Endodermal cell (in vitro differentiated cells): ENCODE data around the gene ARMC2. TPM values are rescaled to one million over a fixed set of nuclear protein-coding genes. Genes with fewer than 3 reads are reported as not detected.

Experiments used
- DNase-seq: peaks from one replicate; pipeline ENCODE4 v3.0.0-alpha.2; 2017
- H3K27ac ChIP-seq: 2 replicates; pipeline ENCODE4 v1.5.1; 2013; ENCODE audit warnings: mild to moderate bottlenecking, low read depth, low read length, moderate library complexity
- H3K27me3 ChIP-seq: 2 replicates; pipeline ENCODE4 v1.6.1; 2013; ENCODE audit warnings: mild to moderate bottlenecking, low read length, moderate library complexity; ENCODE audit not compliant: insufficient read depth, control insufficient read depth, poor library complexity, severe bottlenecking
- H3K36me3 ChIP-seq: 2 replicates; pipeline ENCODE4 v1.7.0; 2013; ENCODE audit warnings: mild to moderate bottlenecking, low read length, moderate library complexity; ENCODE audit not compliant: control insufficient read depth, insufficient read depth
- H3K4me1 ChIP-seq: one replicate; pipeline ENCODE4 v1.7.0; 2013; ENCODE audit warnings: low read length; ENCODE audit not compliant: control insufficient read depth, insufficient read depth
- H3K4me3 ChIP-seq: 2 replicates; pipeline ENCODE4 v1.5.1; 2013; ENCODE audit warnings: mild to moderate bottlenecking, low read length, moderate library complexity
- H3K9ac ChIP-seq: 2 replicates; pipeline ENCODE4 v1.6.1; 2013; ENCODE audit warnings: mild to moderate bottlenecking, low read length, moderate library complexity; ENCODE audit not compliant: poor library complexity, severe bottlenecking; ENCODE audit errors: extremely low read depth
- H3K9me3 ChIP-seq: 2 replicates; pipeline ENCODE4 v1.6.1; 2013; ENCODE audit warnings: mild to moderate bottlenecking, low read length, moderate library complexity; ENCODE audit not compliant: control insufficient read depth
- H3K27ac Mint-ChIP-seq: 2 replicates; pipeline ENCODE4 v1.8.0; 2020; ENCODE audit warnings: mixed read lengths
- H3K27me3 Mint-ChIP-seq: 2 replicates; pipeline ENCODE4 v1.8.0; 2021; ENCODE audit warnings: mild to moderate bottlenecking, mixed read lengths; ENCODE audit not compliant: insufficient read depth
- H3K36me3 Mint-ChIP-seq: 2 replicates; pipeline ENCODE4 v1.8.0; 2020; ENCODE audit warnings: low read depth, mixed read lengths
- H3K4me1 Mint-ChIP-seq: 2 replicates; pipeline ENCODE4 v1.8.0; 2020; ENCODE audit warnings: mixed read lengths
- H3K4me3 Mint-ChIP-seq: 2 replicates; pipeline ENCODE4 v1.8.0; 2020; ENCODE audit warnings: mild to moderate bottlenecking, moderate library complexity, mixed read lengths
- H3K9me3 Mint-ChIP-seq: 2 replicates; pipeline ENCODE4 v1.8.0; 2020; ENCODE audit warnings: mild to moderate bottlenecking, mixed read lengths
- CTCF ChIP-seq: fragments of 200-600 bp; sonication (generic); conservative IDR thresholded peaks from 2 replicates; pipeline ENCODE4 v1.5.0; 2021; ENCODE audit warnings: antibody characterized with exemption, mild to moderate bottlenecking
- WGBS, 2 experiments: methylation state at CpG; one replicate each; pipeline versions ENCODE4 v1.1.5 to v1.1.7; 2013; ENCODE audit warnings: missing lambda C conversion rate in 2 of 2, mixed read lengths in 1 of 2; ENCODE audit not compliant: insufficient coverage in 1 of 2, insufficient read length in 1 of 2; 5-methylcytosine and 5-hydroxymethylcytosine counted together
- total RNA-seq, 2 donors: library from RNA; stranded (reverse); fragmentation: NEBNext Ultra II Directional in 1 of 2; extraction: Animal tissue kit (Norgen Biotek cat#: 25700) in 1 of 2; gene quantifications; 2 replicates in 1 of 2; 3 replicates in 1 of 2; pipeline ENCODE4 v1.2.1, GENCODE V29; 2021

Gene ARMC2
- total RNA-seq, 2 donors from 2014 or later, result 7.1 to 8.3 TPM

DNA sequence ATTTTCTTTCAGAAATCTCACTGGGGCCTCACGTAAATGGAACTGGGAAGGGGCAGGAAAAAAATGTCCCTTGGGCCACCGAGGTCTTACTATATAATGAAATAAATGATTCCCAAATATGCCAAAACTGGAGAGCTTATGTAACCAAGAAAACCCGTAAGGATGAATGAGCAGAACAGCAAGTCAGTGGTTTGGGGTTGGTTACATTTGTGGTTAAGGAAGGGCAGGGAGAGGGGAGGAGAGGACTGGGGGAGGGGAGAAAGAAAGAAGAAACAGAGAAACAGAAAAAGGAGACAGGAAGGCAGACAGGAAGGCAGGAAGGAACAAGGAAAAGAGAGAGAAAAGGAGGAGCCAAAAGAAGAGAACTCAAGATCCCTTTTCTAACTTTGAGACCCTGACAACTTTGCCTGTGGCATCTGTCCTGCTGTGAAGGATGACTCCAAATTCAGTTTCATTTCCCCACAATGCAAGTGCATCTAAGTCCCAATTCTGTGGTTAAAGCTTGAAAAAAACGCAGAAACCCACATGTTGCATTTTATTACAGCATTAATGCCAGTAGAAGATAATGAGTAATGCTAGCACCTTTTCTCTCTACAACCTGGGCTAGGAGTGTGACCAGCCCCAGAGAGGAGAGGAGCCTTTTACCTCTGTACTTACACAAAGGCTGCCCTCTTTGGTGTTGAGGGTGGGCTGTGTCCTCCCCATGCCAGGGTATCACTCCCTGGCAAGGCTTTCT is 10.8 kb upstream of the ARMC2 start:
- 75 to 88% methylated on average over 1 to 4 of the region's 4 CpGs for WGBS, 2 experiments
- H3K36me3 ChIP-seq, result no peaks in the 10 kb centered on the region
- Mint-ChIP-seq H3K36me3 (no peaks in the 10 kb centered on the region), H3K9me3 (no peaks in the 10 kb centered on the region), H3K4me3 (no peak overlapping the region), H3K4me1 (peaks cover 10% of the 10 kb centered on the region), H3K27ac (no peak overlapping the region), H3K27me3 (peaks cover 21% of the 10 kb centered on the region)
- no peak overlapping the region for H3K9ac ChIP-seq
- TF ChIP-seq CTCF, result no peak
- H3K9me3 ChIP-seq, result no peaks in the 10 kb centered on the region
- no peak for DNase-seq
- H3K27ac ChIP-seq, result no peak overlapping the region
- no peak overlapping the region for H3K4me3 ChIP-seq
- H3K4me1 ChIP-seq, result no peaks in the 10 kb centered on the region
- H3K27me3 ChIP-seq, result no peaks in the 10 kb centered on the region

GRCh38 chr6:108838101-108838717 is 10.0 kb upstream of the ARMC2 start:
- H3K27ac ChIP-seq, result no peak overlapping the region
- H3K27me3 Mint-ChIP-seq, result peaks cover 21% of the 10 kb centered on the region
- WGBS, 2 experiments, result 28 to 32% methylated on average over 3 to 24 of the region's 24 CpGs
- no peaks in the 10 kb centered on the region for H3K36me3 ChIP-seq
- no peaks in the 10 kb centered on the region for H3K4me1 ChIP-seq
- H3K4me3 ChIP-seq, result peak overlapping the region; percentile 20
- peaks cover 10% of the 10 kb centered on the region for H3K4me1 Mint-ChIP-seq
- H3K36me3 Mint-ChIP-seq, result no peaks in the 10 kb centered on the region
- DNase-seq, result peak; percentile 91
- peak overlapping the region; percentile 55 for H3K4me3 Mint-ChIP-seq
- peak; percentile 75 for TF ChIP-seq CTCF
- no peaks in the 10 kb centered on the region for H3K27me3 ChIP-seq
- no peaks in the 10 kb centered on the region for H3K9me3 ChIP-seq
- H3K27ac Mint-ChIP-seq, result no peak overlapping the region
- no peaks in the 10 kb centered on the region for H3K9me3 Mint-ChIP-seq
- H3K9ac ChIP-seq, result no peak overlapping the region

GRCh38 chr6:108839083-108839642 is 9.1 kb upstream of the ARMC2 start:
- Mint-ChIP-seq H3K27me3 (peaks cover 21% of the 10 kb centered on the region), H3K4me3 (peak overlapping the region; percentile 55), H3K27ac (no peak overlapping the region), H3K36me3 (no peaks in the 10 kb centered on the region), H3K9me3 (no peaks in the 10 kb centered on the region), H3K4me1 (peaks cover 10% of the 10 kb centered on the region)
- Histone ChIP-seq H3K9me3 (no peaks in the 10 kb centered on the region), H3K4me1 (no peaks in the 10 kb centered on the region), H3K36me3 (no peaks in the 10 kb centered on the region), H3K27me3 (no peaks in the 10 kb centered on the region), H3K27ac (no peak overlapping the region), H3K4me3 (no peak overlapping the region), H3K9ac (no peak overlapping the region)
- 63 to 64% methylated on average over 4 to 9 of the region's 9 CpGs for WGBS, 2 experiments
- TF ChIP-seq CTCF, result no peak
- peak; percentile 68 for DNase-seq
